GM19397 (cell line): ENCODE data around the gene DAB1.

Experiments
- ATAC-seq: cut with Tn5 transposase; IDR thresholded peaks from one replicate; pipeline ENCODE4 v1.9.1; 2021; ENCODE audit warnings: mild to moderate bottlenecking, moderate library complexity; ENCODE audit not compliant: unreplicated experiment

DAB1 gene

DNA sequence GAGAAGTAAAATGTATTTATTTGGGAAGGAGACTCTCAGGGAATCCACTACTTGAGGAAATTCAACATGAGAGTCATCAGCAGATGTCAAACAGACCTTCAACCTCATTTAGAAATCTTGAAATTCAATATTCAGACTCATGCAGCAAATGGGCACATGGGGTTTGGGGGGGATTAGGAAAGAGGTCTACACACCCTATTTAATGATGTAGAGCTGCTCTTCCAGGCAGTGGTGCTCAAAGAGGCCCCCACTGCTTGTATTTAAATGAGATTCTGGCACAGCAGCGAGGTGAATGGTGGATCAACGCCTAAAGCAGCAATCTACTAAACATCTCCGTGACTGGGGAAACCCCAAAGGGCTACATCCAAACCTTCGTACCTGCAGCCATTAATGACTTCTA, 244.9 kb downstream of the DAB1 start:
- ATAC-seq = no peak

DNA sequence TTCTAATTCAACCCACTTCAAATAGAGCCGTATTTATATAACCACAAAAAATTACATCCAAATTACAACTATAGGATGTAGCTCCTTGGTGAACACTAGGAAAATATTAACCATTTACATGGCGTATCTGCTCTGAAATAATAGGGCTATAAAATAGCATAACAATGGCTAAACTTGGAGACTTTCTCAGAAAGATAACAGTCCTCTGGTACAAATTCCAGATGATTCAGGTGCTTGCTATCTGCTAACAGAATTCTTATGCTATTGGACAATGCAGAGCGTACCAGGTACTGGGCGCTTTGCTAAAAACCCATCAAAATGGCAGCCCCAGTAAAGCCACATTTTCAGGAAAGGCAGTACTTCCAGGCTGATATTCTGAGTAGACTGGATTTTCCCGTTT, 248.4 kb downstream of the DAB1 start:
- ATAC-seq = no peak

DNA sequence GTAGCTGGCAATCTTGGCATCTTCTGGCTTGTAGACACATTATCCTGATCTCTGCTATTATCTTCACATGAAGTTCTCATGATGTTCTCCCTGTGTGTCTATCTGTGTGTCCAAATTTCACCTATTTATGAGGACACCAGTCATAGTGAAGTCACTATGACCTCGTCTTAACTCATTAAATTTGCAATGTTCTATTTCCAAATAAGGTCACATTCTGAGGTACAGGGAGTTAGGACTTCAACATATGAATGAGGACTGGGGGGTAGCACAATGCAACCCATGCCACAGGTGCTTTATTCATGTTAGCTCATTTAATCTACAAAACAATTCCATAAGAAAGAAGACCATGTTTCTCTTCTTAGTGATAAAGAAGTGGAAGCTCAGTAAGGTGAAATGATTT, 251.8 kb downstream of the DAB1 start:
- no peak for ATAC-seq

DNA sequence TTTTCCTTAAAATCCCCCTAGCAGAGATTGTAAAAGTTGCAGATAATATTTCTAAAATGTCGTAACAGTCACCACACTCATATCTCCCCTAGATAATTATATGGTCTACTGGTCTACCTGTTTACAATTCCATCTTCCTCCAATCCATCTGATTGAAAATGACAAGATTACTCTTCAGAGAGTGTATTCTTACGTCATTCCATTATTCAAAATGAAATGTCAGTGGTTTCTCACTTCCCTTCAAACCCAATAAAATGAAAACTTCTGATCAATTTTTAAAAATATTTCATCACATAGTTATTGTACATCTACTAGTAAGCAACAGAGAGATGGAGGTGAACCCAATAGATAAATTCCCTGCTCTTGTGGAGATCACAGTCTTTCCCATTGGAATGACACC, 255.9 kb downstream of the DAB1 start:
- ATAC-seq = no peak

DNA sequence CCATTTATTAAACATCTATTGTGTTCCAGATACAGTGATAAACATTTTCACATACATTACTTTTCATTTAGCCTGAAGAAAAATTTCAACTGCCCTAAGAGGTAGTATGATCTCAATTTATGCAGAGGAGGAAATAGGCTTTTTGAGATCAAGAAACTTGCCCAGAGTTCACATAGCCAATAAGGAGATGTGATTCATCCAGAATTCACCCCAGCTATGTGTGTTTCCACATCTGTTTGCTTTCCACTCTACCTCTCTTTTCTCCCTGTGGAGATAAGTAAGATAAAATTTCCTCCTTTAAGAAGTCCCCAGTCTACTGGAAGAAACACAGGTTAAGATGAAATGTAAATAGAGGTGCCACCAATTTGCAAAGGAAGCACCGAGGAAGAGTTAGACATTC, 258.3 kb downstream of the DAB1 start:
- ATAC-seq = no peak

DNA sequence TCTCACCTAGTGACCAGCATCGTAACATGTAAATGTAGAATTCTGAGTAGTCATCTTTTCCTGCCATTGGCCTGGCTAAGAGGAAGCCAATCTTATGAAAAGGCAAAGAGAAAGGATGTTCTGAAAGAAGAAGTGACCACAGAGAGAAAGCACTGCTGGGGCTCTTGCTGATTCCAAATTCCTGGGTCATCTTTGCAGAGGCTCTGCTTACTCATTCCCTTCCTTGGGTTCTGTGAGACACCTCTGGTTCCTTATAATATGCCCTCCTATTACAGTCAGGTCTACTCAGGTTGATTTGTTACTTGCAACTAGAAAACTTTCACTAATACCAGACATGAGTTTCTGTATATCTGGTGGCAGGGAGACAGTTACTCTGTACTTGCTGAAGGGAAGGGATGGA, 259.3 kb downstream of the DAB1 start:
- no peak for ATAC-seq

DNA sequence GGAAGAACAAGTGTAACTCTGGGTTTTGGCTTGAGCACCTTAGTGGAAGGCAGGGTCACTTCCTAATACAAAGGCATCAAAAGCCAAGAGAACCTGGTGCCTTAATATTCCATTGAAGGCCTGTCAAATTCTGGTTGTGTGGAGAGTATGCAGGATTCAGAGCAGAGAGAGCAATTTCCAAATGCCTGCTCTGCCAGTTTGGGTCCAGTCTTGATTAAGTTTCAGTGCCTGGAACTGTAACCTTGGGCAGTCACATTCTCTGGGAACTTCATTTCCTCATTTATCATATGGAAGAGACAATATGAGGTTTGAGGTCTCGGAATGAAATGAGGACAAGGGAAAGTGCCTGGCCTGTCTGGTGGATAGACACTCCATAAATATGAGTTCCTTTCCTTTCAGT, 260.1 kb downstream of the DAB1 start:
- no peak for ATAC-seq

DNA sequence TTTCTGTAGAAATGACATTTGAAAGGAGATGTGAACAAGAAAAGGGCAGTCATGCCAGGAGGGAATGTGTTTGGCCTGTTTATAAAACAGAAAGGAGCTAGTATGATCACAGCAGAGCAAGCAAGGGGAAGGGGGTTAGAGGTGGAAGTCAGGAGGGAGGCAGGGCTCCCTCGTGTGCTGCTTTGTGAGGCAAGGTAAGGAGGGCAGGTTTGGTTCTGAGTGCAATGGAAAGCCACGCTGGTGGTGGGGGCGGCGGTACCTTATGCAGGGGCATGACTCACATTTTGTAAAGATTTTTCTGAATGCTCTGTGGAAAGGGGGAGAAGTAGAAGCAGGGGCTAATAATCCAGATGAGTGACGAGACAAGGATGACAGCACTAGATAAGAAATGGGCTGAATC, 260.5 kb downstream of the DAB1 start:
- no peak for ATAC-seq

DNA sequence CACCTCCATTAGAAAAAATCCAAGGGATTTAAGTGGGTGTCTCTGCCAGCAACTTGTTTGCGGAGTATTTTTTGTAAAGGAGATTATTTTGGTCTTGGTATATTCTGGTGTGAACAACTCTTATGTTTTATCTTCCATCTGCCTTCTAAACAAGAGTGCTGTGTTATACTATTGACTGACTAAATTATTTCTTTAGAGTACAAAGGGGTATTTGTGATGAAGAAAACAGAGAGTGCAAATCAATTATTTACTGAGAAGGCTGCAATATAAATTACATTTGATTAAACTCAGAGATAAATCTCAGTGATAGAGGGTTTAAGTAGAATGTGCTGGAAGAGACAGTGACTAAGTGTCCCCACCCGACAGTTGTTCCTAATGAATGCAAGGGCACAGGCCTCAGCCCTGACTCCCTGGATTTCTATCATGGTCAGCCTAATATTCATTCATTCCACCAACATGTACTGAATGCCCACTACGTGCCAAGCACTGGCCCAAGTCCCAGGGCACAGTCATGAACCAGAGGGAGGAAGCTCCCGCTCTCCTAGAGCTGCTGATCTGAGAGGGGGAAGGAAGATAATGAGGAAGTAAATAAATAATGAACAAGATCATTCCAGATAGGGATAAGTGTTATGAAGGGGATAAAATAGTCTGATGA, 261.1 kb downstream of the DAB1 start:
- ATAC-seq = no peak

DNA sequence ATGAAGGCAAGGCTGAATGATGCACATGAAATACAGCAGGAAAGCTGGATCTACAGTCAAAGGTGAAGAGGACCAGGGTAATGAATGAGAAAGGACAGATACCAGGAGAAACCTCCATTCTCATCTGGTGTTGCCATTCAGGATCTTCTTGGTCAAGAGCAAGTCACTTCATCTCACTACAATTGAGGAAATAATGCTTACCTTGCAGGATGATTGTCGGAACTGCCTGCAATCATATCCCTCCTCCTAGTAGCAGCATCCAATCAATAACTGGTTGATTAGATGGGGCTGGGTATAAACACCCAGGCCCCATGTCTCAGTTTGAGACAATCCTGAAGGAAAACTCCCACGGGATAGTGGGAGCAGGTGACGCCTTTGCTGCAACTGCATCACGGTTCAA, 263.3 kb downstream of the DAB1 start:
- no peak for ATAC-seq

DNA sequence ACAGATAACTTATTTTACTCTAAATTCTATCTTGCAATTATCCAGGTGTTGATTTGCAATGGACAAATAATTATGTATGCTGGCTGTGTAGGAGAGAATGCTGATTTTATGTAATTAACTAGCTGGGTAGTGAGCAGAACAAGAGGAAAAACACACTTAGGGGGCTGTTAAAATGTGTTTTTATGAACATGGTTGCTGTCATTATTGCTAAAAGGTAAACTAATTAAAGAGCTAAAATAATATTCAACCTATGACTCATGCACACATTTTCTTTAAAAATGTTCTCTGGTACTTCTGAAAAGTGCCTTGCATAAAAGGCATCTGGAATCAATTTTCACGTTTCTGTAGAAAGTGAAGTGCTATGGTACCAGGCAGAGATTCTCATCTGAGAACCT, 265.3 kb downstream of the DAB1 start:
- no peak for ATAC-seq

DNA sequence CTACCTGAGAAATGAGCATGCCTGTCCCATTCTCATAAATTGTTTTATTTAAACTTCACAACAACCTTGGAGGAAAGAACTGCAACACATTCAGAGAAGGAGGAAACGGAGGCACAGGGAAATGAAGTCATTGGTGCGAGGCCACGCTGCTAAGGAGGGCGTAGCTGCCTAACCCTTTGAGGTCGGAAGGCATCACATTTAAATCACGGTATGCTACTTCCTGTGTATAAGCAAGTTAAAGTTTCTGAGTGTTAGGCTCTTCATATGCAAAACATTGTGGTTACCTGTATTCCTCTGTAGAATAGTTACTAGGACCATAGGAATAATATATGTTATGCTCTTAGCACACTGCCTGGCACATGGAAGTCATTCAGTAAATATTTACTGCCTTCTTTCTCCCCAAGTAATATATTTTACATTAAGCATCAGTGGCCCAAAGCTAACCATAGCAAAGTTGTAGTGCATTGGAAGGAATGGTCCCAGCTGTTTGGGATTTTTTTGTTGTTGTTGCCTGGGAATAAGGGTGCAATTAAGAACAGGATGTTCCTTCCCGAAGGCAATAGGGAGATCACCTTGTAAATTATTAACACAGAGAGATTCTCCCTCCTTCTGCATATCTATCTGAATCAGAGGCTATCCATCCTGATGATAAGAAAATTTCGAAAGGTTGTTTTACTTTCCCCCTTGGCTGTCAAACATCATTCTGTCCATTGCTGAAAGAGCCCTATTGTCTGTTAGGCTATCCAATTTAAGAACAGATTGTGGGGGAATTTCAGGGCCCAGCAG, 265.8 kb downstream of the DAB1 start:
- peak; percentile 44 for ATAC-seq

DNA sequence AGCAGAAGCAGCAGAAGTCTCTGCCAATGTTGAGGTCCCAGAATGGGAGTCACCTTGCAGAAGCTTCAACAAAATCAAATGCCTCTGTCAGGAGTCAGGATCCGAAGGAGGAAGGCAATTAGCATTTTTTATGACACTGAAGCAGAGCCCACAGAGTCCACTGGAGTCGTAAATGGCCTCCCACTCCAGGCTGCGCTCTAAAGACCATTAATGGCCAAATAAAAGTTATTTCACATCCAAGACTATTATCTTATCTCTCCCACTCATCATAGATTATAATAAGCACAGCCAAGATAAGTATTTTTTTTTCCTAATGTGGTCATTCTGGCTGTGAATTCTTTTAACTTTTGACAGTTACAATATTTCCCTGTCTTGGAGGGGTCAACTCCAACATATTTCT, 267.0 kb downstream of the DAB1 start:
- ATAC-seq = no peak

DNA sequence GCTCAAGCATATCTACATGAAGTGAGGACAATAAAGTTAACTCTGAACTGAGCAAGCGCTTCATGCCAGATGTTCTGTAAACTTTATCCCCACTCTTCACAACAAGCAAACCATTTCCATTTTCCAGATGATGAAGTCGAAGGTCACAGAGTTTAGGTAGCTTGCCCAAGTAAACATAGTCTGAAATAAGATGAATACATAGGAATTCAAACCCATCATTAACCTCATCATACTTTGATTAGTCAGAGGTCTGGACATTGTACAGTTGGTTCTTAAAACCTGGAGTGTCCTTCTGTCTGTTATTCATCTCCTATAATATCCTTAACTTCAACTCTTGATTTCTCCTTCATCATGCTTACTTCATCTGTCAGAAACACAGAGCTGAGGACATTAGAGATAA, 277.8 kb downstream of the DAB1 start:
- ATAC-seq = no peak

DNA sequence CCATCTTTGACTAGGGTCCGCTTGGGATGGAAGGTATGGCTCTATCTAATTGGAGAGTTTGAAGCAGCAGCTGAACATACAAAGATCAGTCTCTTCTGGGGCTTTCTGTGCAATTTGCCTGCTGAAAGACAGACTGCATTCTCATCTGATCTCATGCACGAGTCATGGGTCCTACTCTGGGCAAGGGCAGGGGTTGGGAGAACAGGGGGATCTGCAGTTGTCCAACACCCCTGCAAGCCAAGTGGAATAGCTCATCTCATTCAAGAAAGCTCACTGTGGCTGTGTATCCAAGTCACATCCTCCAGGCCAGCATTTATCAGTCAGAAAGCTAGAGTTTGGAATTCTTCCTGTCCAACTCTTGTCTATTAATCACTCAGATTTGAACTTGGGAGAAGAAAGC, 280.9 kb downstream of the DAB1 start:
- ATAC-seq = no peak

DNA sequence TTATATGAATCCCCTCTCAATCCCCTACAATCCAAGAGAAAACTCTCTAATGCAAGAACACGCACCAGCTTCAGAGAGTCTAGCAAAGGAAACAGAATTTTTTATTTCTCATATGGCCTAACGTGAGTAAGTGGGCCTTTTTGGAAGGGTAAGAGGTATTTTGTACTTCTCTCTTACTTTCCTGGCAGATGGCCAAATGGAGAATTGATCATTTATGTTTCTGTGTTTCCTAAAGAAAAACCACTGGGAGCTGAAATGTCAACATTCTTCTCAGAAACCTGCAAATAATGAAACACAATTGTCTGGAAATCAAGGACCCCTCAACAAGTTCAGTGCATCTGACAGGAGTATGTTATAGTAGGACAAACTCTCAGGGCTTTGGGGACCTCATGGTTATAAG, 281.7 kb downstream of the DAB1 start:
- ATAC-seq = no peak

DNA sequence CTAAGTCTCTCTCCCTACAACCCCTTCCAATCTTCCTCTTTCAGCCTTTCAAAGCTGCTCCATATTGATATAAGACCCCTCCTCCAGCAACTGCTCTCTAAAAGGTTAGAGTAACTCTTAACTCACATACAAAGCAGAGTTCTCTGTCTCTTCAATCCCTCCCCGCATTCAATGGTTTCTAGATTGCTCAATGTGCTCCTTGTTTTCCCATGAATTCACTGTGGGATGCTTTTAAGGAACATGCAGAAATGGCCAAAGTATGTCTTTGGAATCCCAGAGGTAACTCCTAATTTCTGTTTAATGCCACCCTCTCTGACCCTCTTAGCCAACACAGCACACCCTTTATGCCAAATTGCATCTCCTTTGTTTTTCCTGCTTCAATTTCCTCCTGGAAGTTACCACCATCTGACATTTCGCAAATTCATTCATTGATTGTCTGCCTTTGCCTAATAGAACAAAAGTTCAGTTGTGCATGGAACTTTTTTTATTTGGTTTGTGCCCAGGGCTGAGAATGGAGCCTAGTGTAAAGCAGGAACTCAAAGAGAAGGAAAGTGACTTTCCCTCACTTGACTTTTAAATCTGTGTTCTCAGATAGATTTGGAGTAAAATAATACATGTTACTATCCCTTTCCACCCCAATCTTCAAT, 285.3 kb downstream of the DAB1 start:
- ATAC-seq = no peak

DNA sequence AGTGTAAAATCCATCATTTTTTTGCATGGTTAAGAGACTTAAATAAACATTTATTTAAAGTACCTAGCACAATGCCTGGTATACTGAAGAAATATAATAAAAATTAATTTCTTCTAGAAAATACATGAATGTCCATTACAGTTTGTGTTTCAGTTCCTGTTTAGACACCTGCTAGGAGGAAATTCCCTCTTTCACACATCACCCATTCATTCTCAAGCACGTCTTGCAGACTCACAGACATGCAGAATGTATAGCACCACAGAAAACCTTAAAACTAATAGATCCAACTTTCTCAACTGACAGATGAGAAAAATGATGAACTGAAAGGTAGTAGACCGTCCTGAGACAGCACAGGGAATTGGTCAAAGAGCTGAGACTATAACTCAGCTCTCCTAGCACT, 285.9 kb downstream of the DAB1 start:
- ATAC-seq = peak; percentile 77

DNA sequence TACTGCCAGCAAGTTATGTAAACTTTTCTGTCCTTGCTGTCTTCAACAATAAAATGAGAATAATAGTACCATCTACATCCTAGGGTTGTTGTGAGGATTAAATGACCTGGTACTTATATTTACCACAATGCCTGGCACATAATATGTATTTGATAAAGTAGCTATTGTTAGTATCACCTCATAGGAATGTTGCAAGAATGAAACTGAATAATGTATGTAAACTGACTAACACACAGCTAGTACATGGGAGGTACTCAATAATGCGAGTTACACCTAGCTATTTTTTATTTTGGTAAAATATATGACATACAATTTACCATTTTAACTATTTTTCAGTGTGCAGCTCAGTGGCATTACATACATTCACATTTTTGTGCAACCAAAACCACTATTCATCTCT, 289.1 kb downstream of the DAB1 start:
- no peak for ATAC-seq

DNA sequence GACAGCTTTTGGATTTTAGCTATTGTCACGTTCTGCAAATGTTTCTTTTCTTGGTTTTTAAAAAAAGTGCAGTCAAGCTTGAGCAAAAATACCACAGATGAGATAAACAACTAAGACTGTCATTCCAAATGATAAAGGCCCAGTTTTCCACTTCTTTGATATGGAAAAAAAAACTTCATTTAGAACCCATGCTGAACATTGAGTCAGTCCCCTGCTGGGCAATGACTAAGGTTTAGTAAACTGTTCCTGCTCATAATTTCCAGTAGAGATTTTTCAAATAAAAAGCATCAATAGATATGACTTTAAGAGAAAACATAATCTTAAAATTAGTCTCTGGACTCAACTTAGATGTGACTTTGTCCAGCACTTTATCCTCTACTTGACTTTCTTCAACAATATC, 290.2 kb downstream of the DAB1 start:
- no peak for ATAC-seq

DNA sequence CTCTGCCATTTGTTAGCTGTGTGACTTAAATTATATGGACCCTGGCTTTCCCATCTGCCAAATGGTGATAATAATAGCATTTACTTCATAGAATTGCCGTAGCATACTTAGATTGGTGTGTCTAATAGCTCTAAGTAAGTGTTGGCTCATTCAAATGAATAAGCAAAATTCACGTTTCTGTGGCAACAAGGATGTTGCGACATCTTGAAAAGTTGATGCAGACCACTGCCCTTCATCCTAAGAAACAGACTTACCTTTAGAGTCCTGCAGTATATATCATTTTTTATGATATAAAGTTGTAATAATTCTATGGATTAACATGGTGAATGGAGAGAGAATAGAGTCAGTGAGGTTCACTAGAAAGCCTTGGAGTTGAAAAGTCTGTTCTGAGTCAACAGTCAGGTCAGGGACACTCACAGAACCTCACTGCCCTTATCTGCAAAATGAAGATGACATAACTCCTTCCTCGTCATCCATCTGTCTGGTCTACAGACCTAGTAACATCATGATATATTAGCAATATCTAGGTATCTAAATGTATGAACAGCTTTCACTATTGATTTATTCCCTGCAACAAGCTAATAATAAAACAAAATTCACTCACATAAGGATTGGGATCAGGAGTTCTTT, 290.8 kb downstream of the DAB1 start:
- ATAC-seq = no peak
